GM18868 (cell line): ENCODE measurements around the gene DYNLL1.
"Not testable (repeated sequence)": the region's sequence is repeated elsewhere in the genome, so short reads cannot be mapped to it uniquely, and the experiment has no call there.

Source experiments
- ATAC-seq: cut with Tn5 transposase; IDR thresholded peaks from one replicate; pipeline ENCODE4 v1.9.1; 2021; ENCODE audit warnings: mild to moderate bottlenecking, moderate library complexity; ENCODE audit not compliant: unreplicated experiment

Gene DYNLL1

DNA sequence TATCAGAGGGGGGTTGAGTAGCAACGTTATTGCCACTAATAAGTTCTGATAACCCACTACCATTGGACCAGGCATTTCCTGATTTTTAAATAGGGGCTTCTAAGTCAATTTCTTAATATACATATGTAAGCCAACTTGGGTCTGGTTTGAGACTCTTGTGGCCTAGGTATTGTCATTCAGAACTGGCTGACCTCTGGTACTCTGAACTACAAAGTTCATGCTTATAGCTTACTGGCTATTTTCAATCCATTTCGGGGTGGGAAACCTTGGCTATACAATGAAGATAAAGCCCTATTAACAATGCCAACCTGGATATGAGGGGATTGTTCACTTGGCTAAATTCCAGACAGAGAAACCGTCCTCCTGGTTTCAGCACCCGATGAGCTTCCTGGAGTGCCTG is 8.7 kb downstream of the DYNLL1 start:
- ATAC-seq = no peak

- ATAC-seq = no peak
Observed at GRCh38 chr12:120508537-120508936, 12.6 kb downstream of the DYNLL1 start.

- no peak for ATAC-seq
Observed at GRCh38 chr12:120514002-120514401, 18.1 kb downstream of the DYNLL1 start.

DNA sequence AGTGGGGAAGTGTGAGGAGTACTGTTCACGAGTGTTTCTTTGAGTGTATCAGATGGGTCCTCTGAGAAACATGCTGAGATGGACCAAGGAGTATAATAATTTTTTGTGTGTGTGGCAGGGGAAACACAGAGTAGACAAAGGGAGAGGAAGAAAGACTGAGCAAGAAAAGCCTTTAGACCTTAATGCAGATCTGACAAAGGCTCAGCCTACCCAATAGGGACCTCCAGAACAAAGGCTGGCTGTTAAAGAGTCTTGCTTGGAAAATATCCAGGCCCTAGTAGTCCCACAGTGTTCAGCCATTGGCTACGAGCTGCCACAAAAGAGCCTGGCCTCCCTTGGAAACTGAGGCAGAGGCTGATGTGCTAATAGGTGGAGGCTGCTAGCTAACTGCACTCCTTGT is 19.6 kb downstream of the DYNLL1 start:
- no peak for ATAC-seq

- ATAC-seq = not testable (repeated sequence)
Observed at GRCh38 chr12:120519324-120519723, 23.4 kb downstream of the DYNLL1 start.

GRCh38 chr12:120522568-120522967 is 26.7 kb downstream of the DYNLL1 start:
- no peak for ATAC-seq

DNA sequence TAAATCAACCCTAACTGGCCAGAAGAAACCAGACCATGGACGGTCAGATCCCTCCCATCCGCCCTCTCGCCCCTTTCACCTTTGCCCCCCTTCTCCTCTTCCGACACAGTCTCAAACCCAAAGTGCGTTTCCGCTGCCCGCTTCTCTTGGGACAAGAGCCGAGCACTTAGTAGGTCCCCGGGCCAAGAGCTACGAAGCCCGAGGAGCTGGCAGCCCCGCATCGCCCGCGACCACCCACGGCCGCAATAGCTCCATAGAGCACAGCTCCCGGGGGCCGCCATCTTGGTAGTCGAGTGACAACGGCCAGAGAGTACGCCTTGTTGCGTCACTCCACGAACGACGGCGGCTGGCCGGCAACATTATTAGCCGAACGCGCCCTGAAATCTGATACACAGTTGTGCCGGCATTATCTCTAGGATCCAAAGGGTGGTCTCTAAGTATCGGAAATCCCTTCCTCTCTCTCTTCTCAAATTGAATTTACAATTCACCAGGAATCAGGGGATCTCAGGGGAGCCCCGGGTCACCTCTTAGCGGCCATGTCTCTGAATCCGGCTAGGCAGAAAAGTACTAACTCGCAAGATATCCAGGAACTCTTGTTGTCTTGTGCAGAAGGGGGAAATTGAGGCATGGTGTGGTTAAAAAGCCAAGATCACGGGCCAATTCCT is 33.1 kb downstream of the DYNLL1 start, which contains the start of gene COQ5:
Gene COQ5 (minus strand): TSS at position 298 of the 665 bp plus-strand sequence. CDS start 17 bp downstream, at position 281.
- peak; percentile 88 for ATAC-seq

- ATAC-seq = no peak
Observed at GRCh38 chr12:120529641-120530417, 33.9 kb downstream of the DYNLL1 start.

- ATAC-seq = not testable (repeated sequence)
Observed at GRCh38 chr12:120530418-120530761, 34.5 kb downstream of the DYNLL1 start.

GRCh38 chr12:120532701-120533238 is 36.9 kb downstream of the DYNLL1 start:
- ATAC-seq = no peak

DNA sequence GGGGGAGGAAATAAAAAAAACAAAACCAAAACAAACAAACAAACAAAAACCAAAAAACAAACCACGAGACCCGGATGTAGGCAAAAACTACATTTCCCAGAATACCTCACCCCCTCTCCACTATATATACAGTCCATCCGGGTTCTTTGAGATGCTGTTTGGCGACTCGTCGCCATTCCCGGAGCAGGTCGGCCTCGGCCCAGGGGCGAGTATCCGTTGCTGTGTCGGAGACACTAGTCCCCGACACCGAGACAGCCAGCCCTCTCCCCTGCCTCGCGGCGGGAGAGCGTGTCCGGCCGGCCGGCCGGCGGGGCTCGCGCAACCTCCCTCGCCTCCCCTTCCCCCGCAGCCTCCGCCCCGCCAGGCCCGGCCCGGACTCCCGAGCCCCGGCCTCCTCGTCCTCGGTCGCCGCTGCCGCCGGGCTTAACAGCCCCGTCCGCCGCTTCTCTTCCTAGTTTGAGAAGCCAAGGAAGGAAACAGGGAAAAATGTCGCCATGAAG is 38.3 kb downstream of the DYNLL1 start, which contains the start of gene RNF10:
Gene RNF10 (plus strand): TSS at position 154 of the 500 bp plus-strand sequence. CDS start 456 bp downstream, outside the sequence.
- ATAC-seq = peak; percentile 58

- ATAC-seq = peak; percentile 47
Observed at GRCh38 chr12:120534703-120535655, 39.1 kb downstream of the DYNLL1 start.

- no peak for ATAC-seq
Observed at GRCh38 chr12:120536064-120536791, 40.3 kb downstream of the DYNLL1 start.

- no peak for ATAC-seq
Observed at GRCh38 chr12:120537856-120538220, 41.9 kb downstream of the DYNLL1 start.

GRCh38 chr12:120538281-120539156 is 42.6 kb downstream of the DYNLL1 start:
- no peak for ATAC-seq

- no peak for ATAC-seq
Observed at GRCh38 chr12:120539303-120539702, 43.4 kb downstream of the DYNLL1 start.

DNA sequence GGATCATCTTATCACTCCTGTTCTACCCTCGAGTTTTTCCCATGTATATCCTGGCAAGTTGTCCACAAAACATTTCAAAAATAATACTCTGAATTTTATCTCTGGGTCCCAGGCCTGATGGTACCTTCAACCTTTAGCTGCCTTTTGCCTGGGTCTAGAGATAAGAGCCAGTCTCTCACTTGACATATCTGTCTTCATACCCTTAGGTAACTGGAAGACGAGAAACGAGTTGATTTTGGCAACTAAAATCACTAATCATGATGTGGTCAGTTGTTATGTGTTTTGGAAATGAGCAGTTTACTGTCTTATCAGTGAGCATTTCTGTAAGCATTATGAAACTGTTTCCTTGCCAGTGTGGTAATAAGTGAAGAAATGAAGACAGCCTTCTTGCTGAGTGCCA is 44.5 kb downstream of the DYNLL1 start:
- ATAC-seq = no peak

DNA sequence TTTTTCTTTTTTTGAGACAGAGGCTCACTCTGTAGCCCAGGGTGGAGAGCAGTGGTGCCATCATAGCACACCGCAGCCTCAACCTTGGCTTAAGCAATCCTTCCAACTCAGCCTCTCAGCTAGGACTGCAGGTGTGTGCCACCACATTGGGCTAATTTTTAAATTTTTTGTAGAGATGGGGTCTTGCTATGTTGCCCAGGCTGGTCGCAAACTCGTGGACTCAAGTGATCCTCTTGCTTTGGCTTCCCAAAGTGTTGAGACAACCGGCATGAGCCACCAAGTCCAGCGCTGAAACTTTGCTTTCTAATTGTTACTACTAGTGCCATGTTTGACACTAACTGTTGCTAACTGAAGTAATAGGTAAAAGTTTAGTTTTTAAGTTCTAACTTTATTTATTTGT is 46.3 kb downstream of the DYNLL1 start:
- ATAC-seq = no peak

GRCh38 chr12:120544691-120545090 is 48.8 kb downstream of the DYNLL1 start:
- ATAC-seq = no peak
